A673 (cell line): ENCODE data around the gene SHE. TPM values are rescaled to one million over a fixed set of nuclear protein-coding genes. Genes with fewer than 3 reads are reported as not detected.

Experiments
- BruUV-seq: library from RNA; stranded (reverse); fragments of 400-500 nt; replicated peaks from 2 replicates; lab custom pipeline; 2021; lab: Mats Ljungman, UMichigan
- CTCF ChIA-PET: fragments of 300-600 bp; sonication (Branson Sonifier 250); formaldehyde crosslinking; loops from one replicate; lab custom pipeline; 2022; ENCODE audit warnings: antibody characterized with exemption; lab: Charles Lee
- POLR2A ChIA-PET: fragments of 300-600 bp; sonication (Branson Sonifier 250); formaldehyde crosslinking; loops from one replicate; lab custom pipeline; 2022; ENCODE audit warnings: antibody characterized with exemption; ENCODE audit not compliant: low non-redundant PET; lab: Charles Lee
- DNase-seq: peaks from one replicate; pipeline ENCODE4 v3.0.0-alpha.2; 2015; ENCODE audit warnings: low spot score
- H3K27ac ChIP-seq: fragments of 200-600 bp; sonication (generic); 2 replicates; pipeline ENCODE4 v1.5.1; 2016; ENCODE audit warnings: mixed run types, low read depth, mild to moderate bottlenecking, mixed read lengths, antibody characterized with exemption, low read length; ENCODE audit not compliant: poor library complexity, severe bottlenecking
- H3K27me3 ChIP-seq: fragments of 200-600 bp; sonication (generic); replicated peaks from 2 replicates; pipeline ENCODE4 v1.6.1; 2017; ENCODE audit warnings: mixed run types, low read depth, mild to moderate bottlenecking, mixed read lengths, antibody characterized with exemption, low read length; ENCODE audit not compliant: insufficient read depth, poor library complexity
- H3K36me3 ChIP-seq: fragments of 200-600 bp; sonication (generic); 2 replicates; pipeline ENCODE4 v1.6.1; 2016; ENCODE audit warnings: mixed run types, mild to moderate bottlenecking, mixed read lengths, antibody characterized with exemption, low read length; ENCODE audit not compliant: insufficient read depth, poor library complexity, severe bottlenecking
- H3K4me1 ChIP-seq: fragments of 200-600 bp; sonication (generic); 2 replicates; pipeline ENCODE4 v1.6.1; 2017; ENCODE audit warnings: mixed run types, mild to moderate bottlenecking, mixed read lengths, antibody characterized with exemption, low read length; ENCODE audit not compliant: insufficient read depth, poor library complexity, severe bottlenecking
- H3K4me3 ChIP-seq: fragments of 200-600 bp; sonication (generic); 2 replicates; pipeline ENCODE4 v1.5.1; 2016; ENCODE audit warnings: low read depth, mixed run types, mild to moderate bottlenecking, mixed read lengths, low read length; ENCODE audit not compliant: poor library complexity, severe bottlenecking
- H3K9me3 ChIP-seq: fragments of 200-600 bp; sonication (generic); 2 replicates; pipeline ENCODE4 v1.6.1; 2016; ENCODE audit warnings: mixed run types, low read depth, mild to moderate bottlenecking, mixed read lengths, antibody characterized with exemption, low read length; ENCODE audit not compliant: poor library complexity, severe bottlenecking
- EZH2 ChIP-seq: fragments of 200-600 bp; sonication (generic); IDR thresholded peaks from 2 replicates; pipeline ENCODE4 v1.6.1; 2017; ENCODE audit warnings: borderline replicate concordance, low read depth, mild to moderate bottlenecking, mixed read lengths, antibody characterized with exemption, low read length; ENCODE audit not compliant: poor library complexity, severe bottlenecking
- intact Hi-C: fragments of 100-400 bp; cut with micrococcal nuclease; formaldehyde crosslinking; loops from one replicate; pipeline ENCODE4 v1.10.0; 2022; ENCODE audit not compliant: unreplicated experiment
- total RNA-seq: library from RNA; stranded (reverse); gene quantifications from 2 replicates; pipeline ENCODE4 v1.2.3, GENCODE V29; 2021
- TF ChIP-seq, protein P1 (sequence below): fragments of 300-800, 200-600 bp; sonication (generic); conservative IDR thresholded peaks from 2 replicates; pipeline ENCODE4 v1.5.1; 2017; ENCODE audit warnings: low read depth, mild to moderate bottlenecking, antibody characterized with exemption, low read length, moderate library complexity, mixed read lengths

The SHE gene
- total RNA-seq, 1 experiment from 2014 or later: 0.04 TPM

DNA sequence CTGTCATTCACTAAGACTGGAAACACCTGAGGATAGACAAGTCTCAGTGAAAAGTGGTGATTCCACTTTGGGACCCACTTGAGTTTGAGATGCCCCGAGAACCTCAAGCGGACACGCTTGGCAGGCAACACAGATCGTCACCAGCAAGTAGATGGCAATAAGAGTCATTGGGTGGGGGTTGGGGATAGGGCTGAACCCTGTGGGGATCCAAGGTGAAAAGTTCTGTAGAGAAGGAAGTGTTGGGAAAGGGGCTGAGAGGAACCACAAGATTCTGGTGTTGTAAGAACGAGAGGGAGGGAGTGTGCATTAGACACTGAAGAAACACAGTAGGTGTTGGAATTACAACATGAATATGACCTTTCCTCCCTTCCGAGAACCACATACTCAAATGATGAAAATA is 45.6 kb downstream of the SHE start:
- H3K36me3 ChIP-seq: no peaks in the 10 kb centered on the region
- H3K27ac ChIP-seq: no peak overlapping the region
- DNase-seq: no peak
- no peaks in the 10 kb centered on the region for H3K27me3 ChIP-seq
- no peaks in the 10 kb centered on the region for H3K4me1 ChIP-seq
- intact Hi-C loops: no loop called here
- no peak overlapping the region for H3K4me3 ChIP-seq
- POLR2A ChIA-PET: no interaction called here
- H3K9me3 ChIP-seq: no peaks in the 10 kb centered on the region
- CTCF ChIA-PET: no interaction called here
- TF ChIP-seq, protein P1, sequence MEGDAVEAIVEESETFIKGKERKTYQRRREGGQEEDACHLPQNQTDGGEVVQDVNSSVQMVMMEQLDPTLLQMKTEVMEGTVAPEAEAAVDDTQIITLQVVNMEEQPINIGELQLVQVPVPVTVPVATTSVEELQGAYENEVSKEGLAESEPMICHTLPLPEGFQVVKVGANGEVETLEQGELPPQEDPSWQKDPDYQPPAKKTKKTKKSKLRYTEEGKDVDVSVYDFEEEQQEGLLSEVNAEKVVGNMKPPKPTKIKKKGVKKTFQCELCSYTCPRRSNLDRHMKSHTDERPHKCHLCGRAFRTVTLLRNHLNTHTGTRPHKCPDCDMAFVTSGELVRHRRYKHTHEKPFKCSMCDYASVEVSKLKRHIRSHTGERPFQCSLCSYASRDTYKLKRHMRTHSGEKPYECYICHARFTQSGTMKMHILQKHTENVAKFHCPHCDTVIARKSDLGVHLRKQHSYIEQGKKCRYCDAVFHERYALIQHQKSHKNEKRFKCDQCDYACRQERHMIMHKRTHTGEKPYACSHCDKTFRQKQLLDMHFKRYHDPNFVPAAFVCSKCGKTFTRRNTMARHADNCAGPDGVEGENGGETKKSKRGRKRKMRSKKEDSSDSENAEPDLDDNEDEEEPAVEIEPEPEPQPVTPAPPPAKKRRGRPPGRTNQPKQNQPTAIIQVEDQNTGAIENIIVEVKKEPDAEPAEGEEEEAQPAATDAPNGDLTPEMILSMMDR: no peak
- no peak for TF ChIP-seq EZH2
- no TSS peak for BruUV-seq

GRCh38 chr1:154454386-154455120 is 47.7 kb downstream of the SHE start:
- CTCF ChIA-PET: interaction anchor here (0.5 kb wide), 1 partner anchor 541 kb away, joined by 7 read pairs; no protein-coding TSS in a partner anchor
- no peaks in the 10 kb centered on the region for H3K36me3 ChIP-seq
- intact Hi-C loops: no loop called here

GRCh38 chr1:154453574-154454352 is 48.4 kb downstream of the SHE start:
- intact Hi-C loops: no loop called here
- Histone ChIP-seq H3K27me3 (no peaks in the 10 kb centered on the region), H3K4me1 (peaks cover under 1% of the 10 kb centered on the region), H3K9me3 (no peaks in the 10 kb centered on the region), H3K4me3 (no peak overlapping the region), H3K36me3 (no peaks in the 10 kb centered on the region), H3K27ac (no peak overlapping the region)
- no peak for DNase-seq
- TF ChIP-seq, protein P1: no peak
- no peak for TF ChIP-seq EZH2
- POLR2A ChIA-PET: no interaction called here
- BruUV-seq: no TSS peak
- CTCF ChIA-PET: no interaction called here

More at GRCh38 chr1:154454386-154455120, 47.7 kb downstream of the SHE start:
- DNase-seq: no peak
- POLR2A ChIA-PET: no interaction called here
- BruUV-seq: no TSS peak
- Histone ChIP-seq H3K4me3 (no peak overlapping the region), H3K27me3 (no peaks in the 10 kb centered on the region), H3K27ac (no peak overlapping the region), H3K9me3 (no peaks in the 10 kb centered on the region), H3K4me1 (no peaks in the 10 kb centered on the region)
- no peak for TF ChIP-seq EZH2
- TF ChIP-seq, protein P1: no peak
